ENCODE results near the gene TRIM13. TPM values are rescaled to one million over a fixed set of nuclear protein-coding genes. Genes with fewer than 3 reads are reported as not detected.
"Not testable (repeated sequence)": the region's sequence is repeated elsewhere in the genome, so short reads cannot be mapped to it uniquely, and the experiment has no call there.

The TRIM13 gene
- polyA plus RNA-seq, 1 experiment, result 33.3 TPM

DNA sequence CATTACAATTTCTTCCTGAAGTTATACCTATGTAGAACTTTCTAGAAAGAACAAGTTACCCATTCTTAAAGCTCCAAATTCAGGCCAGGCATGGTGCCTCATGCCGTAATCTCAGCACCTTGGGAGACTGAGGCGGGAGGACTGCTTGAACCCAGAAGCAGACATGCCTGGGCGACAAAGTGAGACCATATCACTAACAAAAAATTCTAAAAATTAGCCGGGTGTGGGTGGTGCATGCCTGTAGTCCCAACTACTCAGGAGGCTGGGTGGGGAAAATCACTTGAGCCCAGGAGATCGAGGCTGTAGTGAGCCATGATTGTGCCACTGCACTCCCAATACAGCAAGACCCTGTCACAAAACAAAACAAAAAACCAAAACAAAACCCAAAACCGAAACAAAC, 41.4 kb downstream of the TRIM13 start:
- TF ChIP-seq, protein P1, sequence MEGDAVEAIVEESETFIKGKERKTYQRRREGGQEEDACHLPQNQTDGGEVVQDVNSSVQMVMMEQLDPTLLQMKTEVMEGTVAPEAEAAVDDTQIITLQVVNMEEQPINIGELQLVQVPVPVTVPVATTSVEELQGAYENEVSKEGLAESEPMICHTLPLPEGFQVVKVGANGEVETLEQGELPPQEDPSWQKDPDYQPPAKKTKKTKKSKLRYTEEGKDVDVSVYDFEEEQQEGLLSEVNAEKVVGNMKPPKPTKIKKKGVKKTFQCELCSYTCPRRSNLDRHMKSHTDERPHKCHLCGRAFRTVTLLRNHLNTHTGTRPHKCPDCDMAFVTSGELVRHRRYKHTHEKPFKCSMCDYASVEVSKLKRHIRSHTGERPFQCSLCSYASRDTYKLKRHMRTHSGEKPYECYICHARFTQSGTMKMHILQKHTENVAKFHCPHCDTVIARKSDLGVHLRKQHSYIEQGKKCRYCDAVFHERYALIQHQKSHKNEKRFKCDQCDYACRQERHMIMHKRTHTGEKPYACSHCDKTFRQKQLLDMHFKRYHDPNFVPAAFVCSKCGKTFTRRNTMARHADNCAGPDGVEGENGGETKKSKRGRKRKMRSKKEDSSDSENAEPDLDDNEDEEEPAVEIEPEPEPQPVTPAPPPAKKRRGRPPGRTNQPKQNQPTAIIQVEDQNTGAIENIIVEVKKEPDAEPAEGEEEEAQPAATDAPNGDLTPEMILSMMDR (IDR thresholded peaks at IDR 0.05; ENCODE audit: low read depth, low read length), result no peak
- Histone ChIP-seq H3K4me3 (ENCODE audit: low read depth, low read length) (no peak overlapping the region), H3K27ac (ENCODE audit: low read depth, low read length) (no peak overlapping the region), H3K27me3 (ENCODE audit: control insufficient read depth, insufficient read depth, low read length) (no peaks in the 10 kb centered on the region), H3K9me3 (ENCODE audit: control insufficient read depth, insufficient read depth, low read length) (no peaks in the 10 kb centered on the region)
- POLR2A ChIA-PET, result interaction anchor here (0.9 kb wide), 1 partner anchor 62 kb away, joined by 4 read pairs; no protein-coding TSS in a partner anchor
- CTCF ChIA-PET, result interaction anchor here (1.1 to 1.4 kb wide), 2 partner anchors 41 to 102 kb away, joined by 3 to 4 read pairs; no protein-coding TSS in a partner anchor
- no peak for DNase-seq (ENCODE audit: low read depth, low spot score)

DNA sequence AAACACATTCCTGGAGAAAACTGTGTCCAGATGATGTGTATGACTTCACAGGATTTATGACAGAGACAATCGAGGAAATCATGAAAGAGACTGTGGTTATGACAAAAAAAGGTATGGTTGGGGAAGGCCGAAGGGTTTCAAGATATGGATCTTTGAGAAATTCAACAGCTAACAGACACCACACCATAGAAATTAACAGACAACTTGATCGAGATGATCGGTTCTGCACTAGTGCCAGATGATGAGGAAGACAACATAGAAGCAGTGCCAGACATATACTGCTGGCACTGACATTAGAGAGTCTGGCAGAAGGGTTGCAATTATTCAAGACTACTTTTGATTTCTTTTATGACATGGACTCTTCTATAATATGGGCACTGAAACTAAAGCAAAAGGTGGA, 55.6 kb downstream of the TRIM13 start:
- no peaks in the 10 kb centered on the region for H3K9me3 ChIP-seq (ENCODE audit: control insufficient read depth, insufficient read depth, low read length)
- POLR2A ChIA-PET, result no interaction called here
- H3K27me3 ChIP-seq (ENCODE audit: control insufficient read depth, insufficient read depth, low read length), result no peaks in the 10 kb centered on the region
- H3K27ac ChIP-seq (ENCODE audit: low read depth, low read length), result no peak overlapping the region
- CTCF ChIA-PET, result no interaction called here
- TF ChIP-seq, protein P1 (IDR thresholded peaks at IDR 0.05; ENCODE audit: low read depth, low read length), result no peak
- H3K4me3 ChIP-seq (ENCODE audit: low read depth, low read length), result no peak overlapping the region
- DNase-seq (ENCODE audit: low read depth, low spot score), result no peak

DNA sequence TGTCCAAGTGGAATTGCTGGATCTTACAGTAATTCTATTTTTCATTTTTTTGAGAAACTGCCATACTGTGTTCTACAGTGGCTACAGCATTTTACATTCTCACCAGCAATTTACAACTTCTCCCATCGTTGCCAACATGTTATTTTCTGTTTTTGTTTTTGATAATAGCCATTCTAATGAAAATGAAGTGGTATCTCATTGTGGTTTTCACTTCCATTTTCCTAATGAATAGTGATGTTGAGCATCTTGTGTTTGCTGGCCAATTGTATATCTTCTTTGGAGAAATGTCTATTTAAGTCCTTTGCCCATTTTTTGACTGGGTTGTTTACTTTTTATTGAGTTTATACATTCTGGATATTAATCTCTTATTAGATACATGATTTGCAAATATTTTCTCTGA, 57.0 kb downstream of the TRIM13 start:
- Histone ChIP-seq H3K4me3 (ENCODE audit: low read depth, low read length) (no peak overlapping the region), H3K27ac (ENCODE audit: low read depth, low read length) (no peak overlapping the region), H3K27me3 (ENCODE audit: control insufficient read depth, insufficient read depth, low read length) (no peaks in the 10 kb centered on the region), H3K9me3 (ENCODE audit: control insufficient read depth, insufficient read depth, low read length) (no peaks in the 10 kb centered on the region)
- TF ChIP-seq, protein P1 (IDR thresholded peaks at IDR 0.05; ENCODE audit: low read depth, low read length), result no peak
- no peak for DNase-seq (ENCODE audit: low read depth, low spot score)
- POLR2A ChIA-PET, result no interaction called here
- CTCF ChIA-PET, result interaction anchor here (1.0 kb wide), 1 partner anchor 77 kb away, joined by 3 read pairs; no protein-coding TSS in a partner anchor

DNA sequence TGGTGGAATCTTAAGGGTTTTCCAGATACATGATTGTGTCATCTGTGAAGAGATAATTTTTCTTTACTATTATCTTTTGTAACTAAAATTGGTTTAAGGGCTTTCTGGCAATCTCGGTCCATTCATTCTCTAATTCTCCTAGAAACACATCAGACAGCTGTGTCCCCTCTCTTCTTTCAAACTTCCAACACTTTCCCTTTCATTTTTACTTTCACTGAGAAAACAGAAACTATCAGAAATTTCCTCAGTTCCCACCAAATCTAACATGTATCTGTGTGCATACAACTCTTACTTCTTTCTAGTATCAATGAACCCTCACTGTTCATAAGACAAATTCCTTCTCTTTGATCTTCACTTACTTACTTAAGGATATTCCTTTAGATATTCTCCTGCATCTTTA, 58.6 kb downstream of the TRIM13 start:
- DNase-seq (ENCODE audit: low read depth, low spot score), result no peak
- ChIA-PET POLR2A (no interaction called here), CTCF (no interaction called here)
- Histone ChIP-seq H3K27ac (ENCODE audit: low read depth, low read length) (no peak overlapping the region), H3K27me3 (ENCODE audit: control insufficient read depth, insufficient read depth, low read length) (no peaks in the 10 kb centered on the region), H3K9me3 (ENCODE audit: control insufficient read depth, insufficient read depth, low read length) (no peaks in the 10 kb centered on the region), H3K4me3 (ENCODE audit: low read depth, low read length) (no peak overlapping the region)
- TF ChIP-seq, protein P1 (IDR thresholded peaks at IDR 0.05; ENCODE audit: low read depth, low read length), result no peak

DNA sequence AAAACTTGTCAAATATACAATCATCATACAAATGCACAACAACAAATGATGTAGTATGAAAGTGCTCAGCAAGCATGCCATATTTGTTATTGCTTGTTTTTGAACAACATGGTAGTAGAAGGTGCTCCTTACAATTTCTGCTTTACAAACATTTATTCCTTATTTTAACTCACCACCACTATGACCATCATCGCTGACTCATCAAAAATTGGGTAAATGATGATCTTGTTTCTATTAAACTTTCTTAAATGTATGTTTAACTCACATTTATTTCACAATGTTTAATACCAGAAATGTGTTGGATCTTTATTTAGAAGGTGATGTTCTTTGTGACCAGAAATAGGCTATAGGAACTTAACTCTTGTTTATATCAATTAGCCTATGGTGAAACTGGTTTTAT, 63.9 kb downstream of the TRIM13 start:
- no peak overlapping the region for H3K4me3 ChIP-seq (ENCODE audit: low read depth, low read length)
- no peaks in the 10 kb centered on the region for H3K9me3 ChIP-seq (ENCODE audit: control insufficient read depth, insufficient read depth, low read length)
- no peaks in the 10 kb centered on the region for H3K27me3 ChIP-seq (ENCODE audit: control insufficient read depth, insufficient read depth, low read length)
- H3K27ac ChIP-seq (ENCODE audit: low read depth, low read length), result no peak overlapping the region
- TF ChIP-seq, protein P1 (IDR thresholded peaks at IDR 0.05; ENCODE audit: low read depth, low read length), result no peak
- CTCF ChIA-PET, result interaction anchor here (1.0 kb wide), 1 partner anchor 63 kb away, joined by 7 read pairs; the partner anchor contains the start of gene TRIM13
- no peak for DNase-seq (ENCODE audit: low read depth, low spot score)
- POLR2A ChIA-PET, result no interaction called here

DNA sequence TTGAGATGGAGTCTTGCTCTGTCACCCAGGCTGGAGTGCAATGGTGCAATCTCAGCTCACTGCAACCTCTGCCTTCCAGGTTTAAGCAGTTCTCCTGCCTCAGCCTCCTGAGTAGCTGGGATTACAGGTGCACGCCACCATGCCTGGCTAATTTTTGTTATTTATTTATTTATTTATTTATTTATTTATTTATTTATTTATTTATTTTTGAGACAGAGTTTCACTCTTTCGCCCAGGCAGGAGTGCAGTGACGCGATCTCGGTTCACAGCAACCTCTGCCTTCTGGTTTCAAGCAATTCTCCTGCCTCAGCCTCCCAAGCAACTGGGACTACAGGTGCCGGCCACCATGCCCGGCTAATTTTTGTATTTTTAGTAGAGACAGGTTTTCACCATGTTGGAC, 65.5 kb downstream of the TRIM13 start:
- POLR2A ChIA-PET; H3K9me3 ChIP-seq (ENCODE audit: control insufficient read depth, insufficient read depth, low read length); DNase-seq (ENCODE audit: low read depth, low spot score); H3K27me3 ChIP-seq (ENCODE audit: control insufficient read depth, insufficient read depth, low read length); H3K27ac ChIP-seq (ENCODE audit: low read depth, low read length); H3K4me3 ChIP-seq (ENCODE audit: low read depth, low read length): not testable (repeated sequence)
- CTCF ChIA-PET, result interaction anchor here (1.2 kb wide), 1 partner anchor 22 kb away, joined by 3 read pairs; no protein-coding TSS in a partner anchor

All from AG04450 (cell line).